ENCODE results near the gene IMPA2. TPM values are rescaled to one million over a fixed set of nuclear protein-coding genes. Genes with fewer than 3 reads are reported as not detected.
"Not testable (repeated sequence)": the region's sequence is repeated elsewhere in the genome, so short reads cannot be mapped to it uniquely, and the experiment has no call there.

IMPA2 gene
- total RNA-seq: 17.8 and 36.9 TPM in 2 replicates
- 14.4 TPM for polyA plus RNA-seq (2012)

GRCh38 chr18:11981192-11981542, at the start of gene IMPA2:
TSS of gene IMPA2 (plus strand) at chr18:11981507. CDS start at chr18:11981670, 163 bp downstream.
- no peak for DNase-seq (ENCODE audit: low read depth)

GRCh38 chr18:11932393-11932792, 48.9 kb upstream of the IMPA2 start:
- no peak for DNase-seq (ENCODE audit: low read depth)

GRCh38 chr18:11937874-11938478, 43.3 kb upstream of the IMPA2 start:
- DNase-seq (ENCODE audit: low read depth): peak; percentile 75

GRCh38 chr18:11940956-11941355, 40.4 kb upstream of the IMPA2 start:
- no peak for DNase-seq (ENCODE audit: low read depth)

GRCh38 chr18:11943551-11943950, 37.8 kb upstream of the IMPA2 start:
- DNase-seq (ENCODE audit: low read depth): no peak

GRCh38 chr18:11944252-11944651, 37.1 kb upstream of the IMPA2 start:
- DNase-seq (ENCODE audit: low read depth): no peak

GRCh38 chr18:11944786-11945185, 36.5 kb upstream of the IMPA2 start:
- DNase-seq (ENCODE audit: low read depth): no peak

- DNase-seq (ENCODE audit: low read depth): peak; percentile 67
Measured at GRCh38 chr18:11945834-11946659, 35.3 kb upstream of the IMPA2 start.

GRCh38 chr18:11946756-11947155, 34.6 kb upstream of the IMPA2 start:
- DNase-seq (ENCODE audit: low read depth): peak; percentile 65

- DNase-seq (ENCODE audit: low read depth): peak; percentile 95
Measured at GRCh38 chr18:11947214-11948191, 33.8 kb upstream of the IMPA2 start.

GRCh38 chr18:11948852-11949523, 32.3 kb upstream of the IMPA2 start:
- DNase-seq (ENCODE audit: low read depth): no peak

GRCh38 chr18:11950824-11951223, 30.5 kb upstream of the IMPA2 start:
- no peak for DNase-seq (ENCODE audit: low read depth)

- DNase-seq (ENCODE audit: low read depth): peak; percentile 60
Measured at GRCh38 chr18:11951390-11951851, 29.9 kb upstream of the IMPA2 start.

GRCh38 chr18:11953113-11953512, 28.2 kb upstream of the IMPA2 start:
- no peak for DNase-seq (ENCODE audit: low read depth)

GRCh38 chr18:11955239-11956029, 25.9 kb upstream of the IMPA2 start:
- DNase-seq (ENCODE audit: low read depth): peak; percentile 85

GRCh38 chr18:11956371-11957308, 24.7 kb upstream of the IMPA2 start:
- no peak for DNase-seq (ENCODE audit: low read depth)

- no peak for DNase-seq (ENCODE audit: low read depth)
Measured at GRCh38 chr18:11957636-11958035, 23.7 kb upstream of the IMPA2 start.

GRCh38 chr18:11959651-11960050, 21.7 kb upstream of the IMPA2 start:
- DNase-seq (ENCODE audit: low read depth): not testable (repeated sequence)

Data from myocyte (in vitro differentiated cells).